ENCODE measurements around the gene LINS1.
A peak's percentile ranks its signal among the peaks of the same experiment; 100 is the strongest.

LINS1 gene, protein sequence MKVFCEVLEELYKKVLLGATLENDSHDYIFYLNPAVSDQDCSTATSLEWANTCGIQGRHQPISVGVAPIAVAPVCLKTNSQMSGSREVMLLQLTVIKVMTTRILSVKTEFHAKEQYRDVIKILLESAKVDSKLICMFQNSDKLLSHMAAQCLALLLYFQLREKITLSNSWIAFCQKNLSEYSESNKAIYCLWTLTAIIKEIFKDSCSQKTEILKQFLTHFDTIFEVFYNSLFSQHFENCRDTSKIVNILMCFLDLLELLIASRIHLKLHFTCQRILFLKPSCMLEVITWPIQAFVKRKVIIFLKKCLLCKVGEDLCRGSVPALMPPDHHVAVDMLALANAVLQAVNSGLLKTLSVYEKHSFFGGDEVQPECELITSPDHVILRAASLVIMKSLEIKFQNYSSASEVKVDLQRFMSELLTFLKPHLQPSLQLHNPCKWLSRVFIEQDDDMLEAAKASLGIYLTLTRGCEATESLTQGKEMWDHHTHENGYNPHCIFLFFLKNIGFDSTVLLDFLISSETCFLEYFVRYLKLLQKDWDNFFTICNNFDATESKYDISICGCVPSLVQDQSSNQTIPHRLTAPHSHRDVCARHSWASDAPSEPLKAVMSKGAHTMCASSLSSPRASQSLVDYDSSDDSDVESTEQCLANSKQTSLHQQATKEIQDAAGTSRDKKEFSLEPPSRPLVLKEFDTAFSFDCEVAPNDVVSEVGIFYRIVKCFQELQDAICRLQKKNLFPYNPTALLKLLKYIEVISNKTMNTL

DNA sequence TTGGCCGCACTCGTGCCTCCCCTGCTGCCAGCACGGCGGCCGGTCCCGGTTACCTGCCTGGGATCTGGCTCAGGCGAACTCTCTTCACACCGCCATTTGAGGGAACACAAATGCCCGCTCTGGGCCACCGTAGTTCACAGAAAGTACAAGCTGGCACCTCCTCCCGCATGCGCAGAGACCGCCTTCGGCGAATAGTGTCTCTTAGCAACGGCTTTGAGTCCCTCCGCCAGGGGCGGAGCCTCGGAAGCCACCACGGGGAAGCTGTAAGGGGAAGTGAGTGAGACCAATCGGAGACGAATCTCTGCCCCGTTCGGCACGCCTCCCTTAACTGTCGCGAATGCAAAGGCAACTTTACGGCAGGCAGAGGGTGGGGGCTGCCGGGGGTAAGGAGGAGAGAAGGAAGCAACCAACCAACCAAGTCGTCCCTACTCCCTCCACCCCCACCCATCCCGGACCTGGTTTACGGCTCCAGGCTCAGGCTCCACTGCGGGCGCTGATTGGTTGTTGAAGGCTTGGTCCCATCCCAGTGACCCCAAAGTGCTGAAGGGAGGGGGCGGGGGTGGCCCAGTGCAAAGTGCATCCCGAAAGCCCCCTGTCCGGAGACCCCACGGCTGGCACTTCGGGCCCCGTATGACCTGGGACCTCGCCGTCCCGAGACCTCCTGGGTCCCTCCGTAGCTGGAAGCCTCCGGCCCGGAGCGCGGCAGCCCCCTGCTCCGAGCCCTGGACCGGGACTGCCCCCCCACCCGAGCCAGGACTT, at the start of gene LINS1, which contains the start of gene ASB7:
Gene LINS1, minus strand, starts transcription at position 121 of the 759 bp plus-strand sequence. CDS start 21,342 bp downstream, outside the sequence.
Gene ASB7, plus strand, starts transcription at position 526 of the 759 bp plus-strand sequence. CDS start 9,628 bp downstream, outside the sequence.
- CTCF ChIA-PET, result interaction anchor here (0.9 to 1.6 kb wide), 2 partner anchors 253 to 260 kb away, joined by 4 read pairs; partner anchors contain the start of gene ADAMTS17
- TF ChIP-seq PKNOX1 (IDR thresholded peaks at IDR 0.05) (no peak), FOXM1 (IDR thresholded peaks at IDR 0.05; ENCODE audit: borderline replicate concordance) (peak; percentile 38; the same call in 1 of the 2 replicates), HDGF (IDR thresholded peaks at IDR 0.05; ENCODE audit: borderline replicate concordance) (0 out of 2 replicates have a peak, but pooled peaks have one; percentile 90)
- peak; percentile 99 for DNase-seq (ENCODE audit: extremely low spot score)
- POLR2A ChIA-PET, result interaction anchor here (0.6 to 1.9 kb wide), 15 partner anchors 8 to 1102 kb away, joined by 3 to 11 read pairs (median 4); partner anchors contain the start of gene ADAMTS17

DNA sequence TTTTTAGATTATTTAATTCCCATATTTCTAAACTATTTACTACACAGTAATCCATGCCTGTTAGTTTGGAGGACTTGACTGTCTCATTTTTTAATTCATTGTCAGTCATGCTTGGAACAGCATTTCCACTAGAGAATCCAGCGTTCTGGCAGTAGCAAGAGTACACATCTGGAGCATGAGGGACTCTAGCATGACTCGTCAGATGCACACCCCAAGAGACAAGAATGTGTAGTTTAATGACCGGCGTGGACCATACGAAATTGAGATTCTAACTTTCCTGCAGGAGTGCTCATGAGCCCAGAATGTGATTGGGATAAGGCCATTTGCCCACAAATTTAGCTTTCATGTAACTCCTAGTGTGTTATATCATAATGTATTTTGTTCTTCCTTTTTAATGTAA, 49.3 kb upstream of the LINS1 start:
- ChIA-PET POLR2A (no interaction called here), CTCF (no interaction called here)
- DNase-seq (ENCODE audit: extremely low spot score), result no peak
- TF ChIP-seq CTBP1 (IDR thresholded peaks at IDR 0.05; ENCODE audit: borderline replicate concordance) (no peak), ZNF384 (IDR thresholded peaks at IDR 0.05) (no peak), HDGF (IDR thresholded peaks at IDR 0.05; ENCODE audit: borderline replicate concordance) (no peak), NFRKB (IDR thresholded peaks at IDR 0.05) (no peak), SUZ12 (IDR thresholded peaks at IDR 0.05) (no peak), L3MBTL2 (conservative IDR thresholded peaks at IDR 0.05) (no peak), BHLHE40 (IDR thresholded peaks at IDR 0.05; ENCODE audit: borderline replicate concordance) (no peak), FOXA1 (IDR thresholded peaks at IDR 0.05) (no peak), FOXK2 (IDR thresholded peaks at IDR 0.05) (no peak), FOXM1 (IDR thresholded peaks at IDR 0.05; ENCODE audit: borderline replicate concordance) (no peak), LEF1 (IDR thresholded peaks at IDR 0.05; ENCODE audit: borderline replicate concordance) (no peak), TARDBP (IDR thresholded peaks at IDR 0.05) (no peak), ELF4 (IDR thresholded peaks at IDR 0.05) (no peak), SP1 (IDR thresholded peaks at IDR 0.05) (no peak), ARNT (IDR thresholded peaks at IDR 0.05) (no peak), PKNOX1 (IDR thresholded peaks at IDR 0.05) (no peak)

- CTCF ChIA-PET, result no interaction called here
- POLR2A ChIA-PET, result no interaction called here
- DNase-seq (ENCODE audit: extremely low spot score), result no peak
Measured at GRCh38 chr15:100650685-100651084, 48.7 kb upstream of the LINS1 start.

GRCh38 chr15:100648951-100649350, 47.0 kb upstream of the LINS1 start:
- ChIA-PET POLR2A (no interaction called here), CTCF (interaction anchor here (0.6 kb wide), 1 partner anchor 362 kb away, joined by 4 read pairs; no protein-coding TSS in a partner anchor)

More at GRCh38 chr15:100650685-100651084, 48.7 kb upstream of the LINS1 start:
- TF ChIP-seq PKNOX1 (IDR thresholded peaks at IDR 0.05), result no peak
- no peak for TF ChIP-seq SP1 (IDR thresholded peaks at IDR 0.05)

DNA sequence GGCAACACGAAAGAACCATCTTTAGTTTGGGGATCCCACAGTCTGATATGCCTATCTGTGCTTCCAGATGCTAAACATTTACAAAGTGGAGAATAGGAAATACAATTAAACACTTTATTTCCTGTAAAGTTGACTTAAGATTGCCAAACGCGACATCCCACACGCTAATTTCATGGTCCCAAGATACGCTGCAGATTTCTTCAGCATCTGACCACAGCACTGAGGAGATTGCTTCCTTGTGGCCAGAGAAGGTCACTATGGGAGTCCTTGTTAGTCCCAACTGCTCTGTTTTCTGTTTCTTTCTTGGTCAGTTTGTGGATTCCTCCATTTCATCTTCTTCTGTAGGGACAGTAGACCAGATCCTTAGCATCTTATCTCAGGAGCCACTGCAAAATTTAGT, 43.7 kb upstream of the LINS1 start:
- ChIA-PET CTCF (no interaction called here), POLR2A (no interaction called here)
- TF ChIP-seq FOXA1 (IDR thresholded peaks at IDR 0.05), result no peak
- no peak for TF ChIP-seq ELF4 (IDR thresholded peaks at IDR 0.05)
- no peak for TF ChIP-seq TARDBP (IDR thresholded peaks at IDR 0.05)
- TF ChIP-seq ZNF384 (IDR thresholded peaks at IDR 0.05), result no peak
- no peak for TF ChIP-seq CTBP1 (IDR thresholded peaks at IDR 0.05; ENCODE audit: borderline replicate concordance)
- DNase-seq (ENCODE audit: extremely low spot score), result no peak

More at GRCh38 chr15:100648951-100649350, 47.0 kb upstream of the LINS1 start:
- no peak for DNase-seq (ENCODE audit: extremely low spot score)
- TF ChIP-seq CTBP1 (IDR thresholded peaks at IDR 0.05; ENCODE audit: borderline replicate concordance) (no peak), FOXK2 (IDR thresholded peaks at IDR 0.05) (no peak)

- ChIA-PET POLR2A (no interaction called here), CTCF (no interaction called here)
- TF ChIP-seq ARNT (IDR thresholded peaks at IDR 0.05) (no peak), FOXK2 (IDR thresholded peaks at IDR 0.05) (no peak), NFRKB (IDR thresholded peaks at IDR 0.05) (no peak), ELF4 (IDR thresholded peaks at IDR 0.05) (no peak), BHLHE40 (IDR thresholded peaks at IDR 0.05; ENCODE audit: borderline replicate concordance) (no peak), L3MBTL2 (conservative IDR thresholded peaks at IDR 0.05) (no peak), SP1 (IDR thresholded peaks at IDR 0.05) (no peak), FOXA1 (IDR thresholded peaks at IDR 0.05) (no peak), PKNOX1 (IDR thresholded peaks at IDR 0.05) (no peak), ZNF384 (IDR thresholded peaks at IDR 0.05) (no peak), FOXM1 (IDR thresholded peaks at IDR 0.05; ENCODE audit: borderline replicate concordance) (no peak), SUZ12 (IDR thresholded peaks at IDR 0.05) (no peak), CTBP1 (IDR thresholded peaks at IDR 0.05; ENCODE audit: borderline replicate concordance) (no peak), TARDBP (IDR thresholded peaks at IDR 0.05) (no peak), HDGF (IDR thresholded peaks at IDR 0.05; ENCODE audit: borderline replicate concordance) (no peak), LEF1 (IDR thresholded peaks at IDR 0.05; ENCODE audit: borderline replicate concordance) (no peak)
- DNase-seq (ENCODE audit: extremely low spot score), result no peak
Measured at GRCh38 chr15:100642950-100643338, 41.0 kb upstream of the LINS1 start.
